GM23338 (cell line): Measurements from ENCODE around the gene NRXN2.

Experiments
- CREB1 ChIP-seq: fragments of 250-450 bp; sonication (Bioruptor Pico); IDR thresholded peaks from 2 replicates; pipeline ENCODE4 v1.5.0; 2020; ENCODE audit warnings: low read depth, mild to moderate bottlenecking, moderate library complexity
- EZH2 ChIP-seq: fragments of 200-600 bp; sonication (generic); IDR thresholded peaks from one replicate; pipeline ENCODE4 v1.8.0; 2017; ENCODE audit warnings: antibody characterized with exemption, mild to moderate bottlenecking, low read depth; ENCODE audit not compliant: unreplicated experiment
- EZH2phosphoT487 ChIP-seq: fragments of 200-600 bp; sonication (generic); IDR thresholded peaks from one replicate; pipeline ENCODE4 v1.8.1; 2018; ENCODE audit warnings: antibody characterized with exemption; ENCODE audit not compliant: unreplicated experiment
- JUNB ChIP-seq: IDR thresholded peaks from one replicate; pipeline ENCODE4 v1.6.1; 2016; ENCODE audit warnings: antibody characterized with exemption; ENCODE audit not compliant: unreplicated experiment
- NANOG ChIP-seq: IDR thresholded peaks from 2 replicates; pipeline ENCODE4 v1.6.1; 2016; ENCODE audit warnings: antibody characterized with exemption, borderline replicate concordance
- POLR2AphosphoS5 ChIP-seq: IDR thresholded peaks from 2 replicates; pipeline ENCODE4 v1.6.1; 2016; ENCODE audit warnings: antibody characterized with exemption, low read depth
- REST ChIP-seq: IDR thresholded peaks from one replicate; pipeline ENCODE4 v1.6.1; 2018; ENCODE audit warnings: antibody characterized with exemption; ENCODE audit not compliant: unreplicated experiment
- STAT1 ChIP-seq: IDR thresholded peaks from one replicate; pipeline ENCODE4 v1.6.1; 2016; ENCODE audit warnings: antibody characterized with exemption; ENCODE audit not compliant: unreplicated experiment
- ZNF114 ChIP-seq: fragments of 250-450 bp; sonication (Bioruptor Pico); IDR thresholded peaks from 2 replicates; pipeline ENCODE4 v1.5.0; 2020; ENCODE audit warnings: mild to moderate bottlenecking, moderate library complexity
- TF ChIP-seq, protein P1 (sequence below), 2 experiments: fragments of 200-600 bp in 1 of 2; sonication (generic) in 1 of 2; conservative IDR thresholded peaks; 2 replicates each; pipeline versions ENCODE4 v1.5.1 to v1.6.1; 2016 to 2017; ENCODE audit warnings: antibody characterized with exemption in 2 of 2, low read depth in 2 of 2, mild to moderate bottlenecking in 2 of 2, moderate library complexity in 1 of 2
- TF ChIP-seq, protein P2 (sequence below): IDR thresholded peaks from 2 replicates; pipeline ENCODE4 v1.6.1; 2016; ENCODE audit warnings: antibody characterized with exemption

GRCh38 chr11:64583296-64584262 lies 139.4 kb downstream of the NRXN2 start:
- TF ChIP-seq, protein P1, sequence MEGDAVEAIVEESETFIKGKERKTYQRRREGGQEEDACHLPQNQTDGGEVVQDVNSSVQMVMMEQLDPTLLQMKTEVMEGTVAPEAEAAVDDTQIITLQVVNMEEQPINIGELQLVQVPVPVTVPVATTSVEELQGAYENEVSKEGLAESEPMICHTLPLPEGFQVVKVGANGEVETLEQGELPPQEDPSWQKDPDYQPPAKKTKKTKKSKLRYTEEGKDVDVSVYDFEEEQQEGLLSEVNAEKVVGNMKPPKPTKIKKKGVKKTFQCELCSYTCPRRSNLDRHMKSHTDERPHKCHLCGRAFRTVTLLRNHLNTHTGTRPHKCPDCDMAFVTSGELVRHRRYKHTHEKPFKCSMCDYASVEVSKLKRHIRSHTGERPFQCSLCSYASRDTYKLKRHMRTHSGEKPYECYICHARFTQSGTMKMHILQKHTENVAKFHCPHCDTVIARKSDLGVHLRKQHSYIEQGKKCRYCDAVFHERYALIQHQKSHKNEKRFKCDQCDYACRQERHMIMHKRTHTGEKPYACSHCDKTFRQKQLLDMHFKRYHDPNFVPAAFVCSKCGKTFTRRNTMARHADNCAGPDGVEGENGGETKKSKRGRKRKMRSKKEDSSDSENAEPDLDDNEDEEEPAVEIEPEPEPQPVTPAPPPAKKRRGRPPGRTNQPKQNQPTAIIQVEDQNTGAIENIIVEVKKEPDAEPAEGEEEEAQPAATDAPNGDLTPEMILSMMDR (conservative IDR thresholded peaks at IDR 0.05; ENCODE audit: low read depth in 2 of 2): no peak
- no peak for TF ChIP-seq EZH2phosphoT487
- TF ChIP-seq POLR2AphosphoS5: no peak
- no peak for TF ChIP-seq NANOG
- TF ChIP-seq EZH2: no peak
- TF ChIP-seq REST: no peak
- no peak for TF ChIP-seq CREB1 (CRISPR knock-in tag)
- TF ChIP-seq ZNF114 (CRISPR knock-in tag): no peak
- TF ChIP-seq, protein P2, sequence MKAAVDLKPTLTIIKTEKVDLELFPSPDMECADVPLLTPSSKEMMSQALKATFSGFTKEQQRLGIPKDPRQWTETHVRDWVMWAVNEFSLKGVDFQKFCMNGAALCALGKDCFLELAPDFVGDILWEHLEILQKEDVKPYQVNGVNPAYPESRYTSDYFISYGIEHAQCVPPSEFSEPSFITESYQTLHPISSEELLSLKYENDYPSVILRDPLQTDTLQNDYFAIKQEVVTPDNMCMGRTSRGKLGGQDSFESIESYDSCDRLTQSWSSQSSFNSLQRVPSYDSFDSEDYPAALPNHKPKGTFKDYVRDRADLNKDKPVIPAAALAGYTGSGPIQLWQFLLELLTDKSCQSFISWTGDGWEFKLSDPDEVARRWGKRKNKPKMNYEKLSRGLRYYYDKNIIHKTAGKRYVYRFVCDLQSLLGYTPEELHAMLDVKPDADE: no peak
- TF ChIP-seq STAT1: no peak
- TF ChIP-seq JUNB: no peak
